CD4-positive, alpha-beta T cell treated with Interleukin-12 subunit alpha and Interleukin-12 subunit beta, for 1 hour (primary cell): Measurements from ENCODE around the gene NXN.
"Not testable (repeated sequence)": the region's sequence is repeated elsewhere in the genome, so short reads cannot be mapped to it uniquely, and the experiment has no call there.

Experiments
- DNase-seq: peaks from one replicate; pipeline ENCODE4 v3.0.0-alpha.2; 2020

NXN gene

GRCh38 chr17:978103-979093 lies 1.2 kb downstream of the NXN start:
- DNase-seq = no peak

DNA sequence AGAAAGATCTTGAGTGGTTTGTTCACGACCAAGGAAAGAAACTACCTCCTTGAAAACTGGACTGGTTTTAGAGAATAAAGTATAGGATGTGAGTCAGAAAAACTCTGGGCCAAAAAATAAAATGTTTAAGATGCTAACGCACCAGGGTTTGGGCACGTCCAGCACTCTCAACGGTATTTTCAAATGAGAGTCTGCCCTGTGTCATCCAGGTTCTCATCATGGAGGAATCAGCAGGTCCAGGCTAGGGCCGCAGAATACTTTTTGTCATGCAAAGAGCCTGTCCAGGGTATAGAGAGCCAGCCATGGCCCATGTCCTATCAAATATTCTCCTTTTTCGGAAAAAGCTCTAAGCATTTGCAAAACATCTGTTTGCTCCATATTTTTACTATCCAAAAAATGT lies 2.4 kb downstream of the NXN start:
- DNase-seq = no peak

- DNase-seq = no peak
These were observed 3.3 kb downstream of the NXN start for GRCh38 chr17:976312-976711.

- no peak for DNase-seq
These were observed 4.1 kb downstream of the NXN start for GRCh38 chr17:975371-975915.

GRCh38 chr17:974778-975177 lies 4.8 kb downstream of the NXN start:
- DNase-seq = not testable (repeated sequence)

GRCh38 chr17:973053-973452 lies 6.5 kb downstream of the NXN start:
- no peak for DNase-seq

- not testable (repeated sequence) for DNase-seq
These were observed 7.7 kb downstream of the NXN start for GRCh38 chr17:971861-972260.

- no peak for DNase-seq
These were observed 9.2 kb downstream of the NXN start for GRCh38 chr17:970364-970763.

DNA sequence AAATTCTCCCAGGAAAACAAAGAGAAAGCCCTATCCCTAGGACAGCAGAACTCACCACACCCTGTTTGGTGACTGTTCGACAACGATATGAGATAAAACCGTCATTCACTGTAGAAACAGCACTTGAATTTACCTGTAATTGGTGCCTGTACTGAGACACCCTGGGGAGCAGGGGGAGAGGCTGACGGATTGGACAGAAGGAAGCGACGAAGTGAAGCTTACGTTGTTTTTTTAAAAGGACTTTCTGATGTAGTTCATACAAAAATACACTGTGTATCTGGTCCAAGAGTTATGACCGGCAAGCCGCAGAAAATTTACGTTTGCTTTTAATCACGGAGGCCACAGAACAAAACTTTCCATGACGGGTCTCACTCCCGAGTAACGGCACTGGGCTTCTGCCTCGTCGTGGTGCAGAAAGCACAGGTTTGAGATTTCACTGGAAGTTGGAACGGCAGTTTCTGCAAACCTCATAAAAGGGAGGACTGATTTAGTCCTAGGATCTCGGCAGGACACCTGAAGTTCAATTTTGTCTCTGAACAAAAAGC lies 9.7 kb downstream of the NXN start:
- no peak for DNase-seq

- no peak for DNase-seq
These were observed 10.5 kb downstream of the NXN start for GRCh38 chr17:968812-969730.

- DNase-seq = no peak
These were observed 12.5 kb downstream of the NXN start for GRCh38 chr17:967122-967521.

DNA sequence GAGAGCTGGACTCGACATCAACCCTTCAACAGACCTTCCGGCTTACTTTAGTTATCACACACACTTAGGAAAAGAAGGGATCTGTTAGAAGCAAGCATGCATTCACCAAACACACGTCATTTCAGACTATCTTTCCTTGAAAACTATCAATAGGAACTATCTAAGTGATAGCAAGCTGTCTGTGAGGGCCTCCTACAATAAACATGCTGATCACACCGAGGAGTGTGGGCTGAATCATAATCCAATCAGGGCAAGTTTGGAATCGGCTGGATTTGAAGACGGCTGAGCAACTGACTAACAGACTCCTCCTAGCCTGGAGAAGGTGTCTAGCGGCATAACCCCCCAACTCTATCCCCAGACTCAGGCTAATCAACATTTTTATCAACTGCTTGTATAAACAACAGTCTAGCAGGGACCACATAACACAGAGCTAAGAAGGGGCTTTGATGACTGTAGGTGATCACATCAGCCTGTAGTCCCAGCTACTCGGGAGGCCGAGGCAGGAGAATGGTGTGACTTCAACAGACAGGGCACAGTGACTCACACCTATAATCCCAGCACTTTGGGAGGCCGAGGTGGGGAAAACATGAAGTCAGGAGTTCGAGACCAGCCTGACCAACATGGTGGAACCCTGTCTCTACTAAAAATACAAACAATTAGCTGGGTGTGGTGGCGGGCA lies 14.1 kb downstream of the NXN start:
- DNase-seq = no peak

- DNase-seq = no peak
These were observed 14.7 kb downstream of the NXN start for GRCh38 chr17:964876-965275.

DNA sequence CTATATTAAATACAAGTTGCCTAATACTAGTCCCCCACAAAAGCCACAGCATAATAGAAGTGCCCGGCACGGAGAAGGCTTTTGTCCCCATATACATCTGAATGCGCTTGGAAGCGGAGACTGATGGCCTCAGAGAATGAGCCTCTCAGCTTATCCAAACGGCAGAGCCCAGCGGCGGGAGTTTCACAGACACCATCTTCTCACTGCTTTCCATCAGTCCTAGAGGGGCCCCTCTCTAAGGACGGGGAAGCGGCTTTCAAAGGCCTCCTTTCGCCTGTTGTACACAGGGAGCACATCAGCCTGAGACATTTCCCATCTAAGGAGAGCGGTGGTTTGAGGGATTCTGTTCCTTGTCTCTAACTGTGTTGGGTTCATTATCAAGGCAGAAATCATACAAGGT lies 16.9 kb downstream of the NXN start:
- DNase-seq = no peak

- DNase-seq = no peak
These were observed 17.4 kb downstream of the NXN start for GRCh38 chr17:962166-962565.

DNA sequence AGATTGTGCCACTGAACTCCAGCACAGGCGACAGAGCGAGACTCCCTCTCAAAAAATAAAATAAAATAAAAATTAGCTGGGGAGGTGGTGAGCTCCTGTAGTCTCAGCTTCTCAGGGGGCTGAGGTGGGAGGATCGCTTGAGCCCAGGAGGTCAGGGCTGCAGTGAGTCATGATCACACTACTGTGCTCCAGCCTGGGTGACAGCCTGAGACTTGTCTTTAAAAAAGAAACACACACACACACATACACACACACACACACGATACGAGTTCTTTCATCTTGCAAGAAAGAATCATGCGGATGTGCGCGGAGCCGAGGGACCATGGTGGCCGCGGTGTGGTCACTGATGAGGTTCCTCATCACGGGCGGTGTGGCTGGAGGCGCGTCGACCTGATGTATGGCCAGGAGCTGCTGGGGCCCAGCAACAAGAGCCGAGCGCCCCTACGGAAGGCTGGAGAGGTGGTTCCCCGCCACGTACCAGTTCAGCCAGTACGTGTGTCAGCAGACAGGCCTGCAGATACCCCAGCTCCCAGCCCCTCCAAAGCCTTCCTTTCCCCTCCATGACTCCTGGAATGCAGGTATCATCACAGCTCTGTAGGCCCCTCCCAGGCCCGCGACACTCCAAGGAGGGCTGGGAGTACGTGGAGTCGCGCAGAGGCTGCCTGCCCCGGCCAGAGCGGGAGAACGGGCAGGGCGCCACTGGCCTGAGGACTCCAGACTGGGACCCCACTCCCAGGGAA lies 20.7 kb downstream of the NXN start:
- no peak for DNase-seq

DNA sequence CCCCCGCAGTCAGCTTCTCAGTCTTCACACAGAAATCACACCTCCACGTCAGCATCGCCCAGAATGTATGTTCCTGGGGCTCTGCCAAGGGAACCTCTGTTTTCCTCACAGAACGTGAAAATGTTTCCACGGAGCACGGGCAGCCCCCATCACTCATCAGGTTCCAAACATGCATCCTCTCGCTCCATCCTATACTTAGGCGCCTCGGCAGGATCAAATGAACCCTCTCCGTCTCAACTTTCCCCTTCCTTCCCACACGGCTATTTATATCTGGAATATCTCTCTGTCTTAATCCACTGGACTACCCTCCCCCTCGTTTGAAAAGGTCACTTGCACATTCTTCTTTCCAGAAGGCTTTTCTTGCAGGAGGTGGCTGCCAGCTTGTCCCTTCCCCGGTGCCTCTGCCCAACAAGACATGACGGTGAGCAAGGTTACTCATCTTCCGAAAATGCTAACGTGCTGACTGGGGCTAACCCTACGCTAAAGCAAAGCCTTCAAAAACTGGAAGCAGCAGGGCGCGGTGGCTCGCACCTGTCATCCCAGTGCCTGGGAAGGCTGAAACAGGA lies 21.6 kb downstream of the NXN start:
- DNase-seq = no peak

DNA sequence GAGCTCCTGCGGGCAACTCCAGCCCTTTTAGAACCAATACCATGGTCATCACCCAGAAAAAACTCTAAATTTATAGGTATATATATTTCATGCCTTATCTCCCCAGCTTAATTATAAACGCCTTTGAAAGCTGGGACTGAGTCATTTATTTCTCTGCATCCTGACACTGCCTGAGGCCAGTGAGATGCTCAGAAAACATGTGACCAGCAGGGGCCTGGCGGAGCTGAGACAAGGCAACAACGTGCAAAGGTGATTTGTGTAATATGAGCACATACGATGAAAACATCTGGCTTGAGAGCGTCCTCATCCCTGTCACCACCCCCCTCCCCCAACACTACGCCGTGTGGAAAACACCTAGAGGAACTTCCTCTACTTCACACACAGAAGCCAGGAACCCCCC lies 22.7 kb downstream of the NXN start:
- no peak for DNase-seq

- no peak for DNase-seq
These were observed 25.0 kb downstream of the NXN start for GRCh38 chr17:954431-955164.

- no peak for DNase-seq
These were observed 25.8 kb downstream of the NXN start for GRCh38 chr17:953767-954166.

DNA sequence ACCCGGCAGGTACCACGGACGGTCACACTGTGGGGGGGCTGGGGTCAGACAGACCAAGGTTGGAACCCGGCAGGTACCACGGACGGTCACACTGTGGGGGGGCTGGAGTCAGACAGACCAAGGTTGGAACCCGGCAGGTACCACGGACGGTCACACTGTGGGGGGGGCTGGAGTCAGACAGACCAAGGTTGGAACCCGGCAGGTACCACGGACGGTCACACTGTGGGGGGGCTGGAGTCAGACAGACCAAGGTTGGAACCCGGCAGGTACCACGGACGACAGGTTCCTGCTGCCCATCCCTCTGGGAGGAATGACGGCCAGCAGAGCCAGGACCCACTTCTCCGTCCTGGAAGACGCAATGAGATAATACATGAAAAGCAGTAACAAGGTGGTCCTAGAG lies 27.0 kb downstream of the NXN start:
- not testable (repeated sequence) for DNase-seq
